NCI-H1105 (cell line): ENCODE data around the gene PDPN.
"Not testable (repeated sequence)": the region's sequence is repeated elsewhere in the genome, so short reads cannot be mapped to it uniquely, and the experiment has no call there.

Experiments used
- DNase-seq: peaks from one replicate; lab custom pipeline; 2025; lab: John Stamatoyannopoulos, UW

The PDPN gene

DNA sequence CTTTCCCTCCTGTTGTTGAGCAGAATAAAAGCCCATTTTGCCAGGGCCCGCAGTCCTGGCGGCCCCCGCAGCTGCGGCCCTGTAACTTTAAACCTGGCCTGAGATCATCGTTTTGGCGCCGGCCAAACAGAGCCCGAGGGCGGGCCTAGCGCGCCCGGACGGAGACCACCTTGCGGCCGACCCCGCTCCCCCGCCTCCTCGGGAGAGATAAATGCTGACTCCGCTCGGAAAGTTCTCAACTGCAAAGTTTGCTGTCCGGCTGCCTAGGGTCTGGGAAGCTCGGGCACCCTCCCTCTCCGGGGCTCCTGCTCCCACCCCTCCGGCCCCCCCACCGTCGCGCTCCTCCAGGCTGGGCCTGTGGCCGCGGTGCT lies at the start of gene PDPN:
TSS of gene PDPN (plus strand) at position 238 of the 371 bp plus-strand sequence. CDS start 202 bp downstream, outside the sequence.
- DNase-seq = peak; percentile 25

DNA sequence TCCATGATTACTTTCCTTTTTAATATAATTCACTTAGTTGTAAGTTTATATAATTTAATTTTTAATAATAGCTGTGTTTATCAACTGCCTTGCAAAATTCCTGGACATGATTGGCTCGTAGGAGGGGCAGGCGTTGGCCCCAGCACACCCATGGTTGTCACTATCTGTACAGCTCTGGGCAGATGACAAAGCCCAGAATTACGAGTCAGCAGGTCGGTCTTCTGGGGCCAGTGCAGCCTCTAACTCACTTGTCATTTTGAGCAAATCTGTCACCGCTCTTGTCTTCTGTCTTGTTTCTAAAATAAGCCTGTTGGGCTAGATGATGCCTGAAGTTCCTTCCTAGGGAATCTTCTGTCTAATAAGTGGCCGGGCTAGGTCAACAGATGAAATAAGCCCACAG lies 48.4 kb upstream of the PDPN start:
- DNase-seq = no peak

DNA sequence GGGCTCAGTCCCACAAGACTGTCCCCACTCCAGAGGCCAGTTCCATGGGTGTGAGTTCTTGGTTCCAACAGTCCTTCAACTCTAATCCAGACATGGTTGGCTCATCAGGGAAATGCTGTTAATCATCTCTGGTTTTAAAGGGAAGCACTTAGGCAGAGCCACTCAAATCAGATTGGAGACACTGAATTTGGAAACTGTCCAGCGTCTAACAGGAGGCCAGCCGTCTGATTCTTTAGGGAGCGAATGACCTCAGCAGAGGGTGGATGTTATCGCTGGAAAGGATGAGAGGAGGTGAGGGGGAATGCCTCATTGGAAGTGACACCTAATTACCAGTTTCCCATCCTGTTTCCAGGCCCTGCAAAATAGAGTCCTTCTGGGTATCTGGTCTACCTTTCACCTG lies 47.1 kb upstream of the PDPN start:
- no peak for DNase-seq

DNA sequence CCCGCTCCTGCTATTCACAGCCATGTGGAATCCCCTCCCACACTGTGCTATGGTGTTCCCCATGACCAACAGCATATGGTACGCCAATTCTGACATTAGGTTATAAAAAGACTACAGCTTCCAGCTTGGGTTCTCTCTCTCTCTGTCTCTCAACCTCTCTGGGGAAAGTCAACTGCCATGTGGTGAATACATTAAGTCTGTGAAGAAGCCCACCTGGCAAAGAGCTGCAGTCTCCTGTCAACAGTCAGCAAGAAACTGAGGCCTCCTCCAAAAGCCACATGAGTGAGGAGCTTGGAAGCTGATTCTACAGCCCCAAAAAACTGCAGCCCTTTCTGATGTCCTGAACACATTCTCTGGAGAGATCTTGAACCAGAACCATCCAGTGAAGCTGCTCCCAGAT lies 44.8 kb upstream of the PDPN start:
- no peak for DNase-seq

- DNase-seq = no peak
Measured at GRCh38 chr1:13539683-13540082, 43.9 kb upstream of the PDPN start.

DNA sequence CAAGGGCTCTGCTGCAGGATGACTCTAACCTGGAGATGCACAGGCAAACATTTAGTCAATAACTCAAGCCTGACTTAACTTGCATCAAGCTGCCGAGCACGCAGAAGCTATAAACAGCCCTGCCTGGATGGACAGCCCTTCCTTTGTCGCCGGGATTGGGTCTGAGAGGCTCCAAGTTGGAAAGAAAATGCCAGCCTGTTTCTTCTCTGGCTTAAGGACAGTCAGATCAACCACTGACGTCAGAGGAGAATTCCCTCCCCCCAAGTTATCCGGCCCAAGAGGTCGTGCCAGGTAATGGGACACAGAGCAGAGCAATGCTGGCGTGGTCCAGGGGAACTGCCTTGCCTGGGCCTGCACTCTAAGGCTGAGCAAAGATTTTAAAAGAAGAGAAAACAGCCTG lies 42.8 kb upstream of the PDPN start:
- no peak for DNase-seq

DNA sequence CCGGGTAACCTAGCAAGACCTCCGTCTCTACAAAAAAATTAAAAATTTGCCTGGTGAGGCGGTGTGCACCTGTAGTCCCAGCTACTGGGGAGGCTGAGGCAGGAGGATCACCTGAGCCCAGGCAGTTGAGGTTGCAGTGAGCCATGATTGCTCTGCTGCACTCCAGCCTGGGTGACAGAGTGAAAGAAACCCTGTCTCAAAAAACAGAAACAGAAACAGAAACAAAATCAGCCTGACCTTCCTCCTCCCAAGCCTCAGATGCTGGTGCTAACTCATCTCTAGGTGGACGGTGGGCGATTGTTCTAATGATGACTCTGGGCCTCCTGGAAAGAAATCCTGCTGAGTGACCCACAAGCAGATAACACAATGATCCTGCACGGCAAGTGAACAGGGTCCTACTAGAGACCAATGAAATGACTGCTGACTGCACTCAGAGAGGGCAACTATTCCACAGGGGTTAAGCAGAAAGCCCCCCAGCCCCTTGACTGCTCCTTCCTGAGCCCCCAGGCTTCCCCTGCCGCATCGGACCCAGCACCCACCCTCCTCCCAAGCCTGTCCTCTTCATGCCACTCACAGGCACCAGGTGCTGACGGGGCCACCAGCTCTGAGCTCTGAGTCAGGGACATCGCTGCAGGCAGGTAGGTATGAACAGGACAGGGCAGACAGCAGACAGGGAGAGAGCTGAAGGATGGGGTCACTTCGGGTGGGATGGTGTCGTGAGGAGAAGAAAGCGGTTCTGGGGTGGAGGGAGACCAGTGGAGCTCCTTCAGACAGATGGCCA lies 42.0 kb upstream of the PDPN start:
- no peak for DNase-seq

DNA sequence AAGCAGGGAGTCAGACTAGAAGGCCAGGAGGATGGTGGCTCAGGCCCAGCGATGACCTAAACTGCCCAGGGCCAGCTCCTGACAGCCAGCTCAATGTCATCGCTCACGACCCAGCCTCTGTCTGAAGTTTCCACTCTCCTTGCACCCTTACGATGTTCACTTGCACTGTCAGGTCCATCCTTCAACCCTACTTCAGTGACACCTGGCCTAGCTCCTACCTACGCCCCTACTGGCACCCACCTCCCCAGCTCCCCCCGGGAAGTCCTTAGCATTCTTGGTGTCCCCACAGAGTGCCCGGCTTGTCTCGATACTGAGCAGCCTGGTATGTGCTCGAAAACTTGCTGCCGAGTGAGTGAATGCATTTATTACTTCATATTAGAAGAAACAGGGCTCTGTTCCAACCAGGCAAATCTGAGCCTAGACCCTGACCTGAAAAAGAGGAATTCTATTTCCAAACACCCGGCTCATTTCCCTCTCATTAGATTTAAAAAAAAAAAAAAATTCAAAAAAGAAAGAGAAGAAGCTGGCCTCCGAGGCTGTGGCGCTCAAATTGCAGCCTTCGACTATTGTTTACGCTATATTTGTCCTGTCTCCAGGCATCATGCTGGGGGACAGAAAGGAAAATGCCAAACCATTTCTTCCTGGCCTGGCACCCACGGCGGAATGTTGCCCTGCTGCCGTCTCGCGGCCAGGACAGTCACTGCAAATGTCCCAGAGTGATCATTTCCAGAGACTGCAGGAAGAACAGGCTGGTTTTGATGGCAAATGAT lies 40.0 kb upstream of the PDPN start:
- DNase-seq = no peak

- DNase-seq = no peak
Measured at GRCh38 chr1:13544221-13544556, 39.4 kb upstream of the PDPN start.

DNA sequence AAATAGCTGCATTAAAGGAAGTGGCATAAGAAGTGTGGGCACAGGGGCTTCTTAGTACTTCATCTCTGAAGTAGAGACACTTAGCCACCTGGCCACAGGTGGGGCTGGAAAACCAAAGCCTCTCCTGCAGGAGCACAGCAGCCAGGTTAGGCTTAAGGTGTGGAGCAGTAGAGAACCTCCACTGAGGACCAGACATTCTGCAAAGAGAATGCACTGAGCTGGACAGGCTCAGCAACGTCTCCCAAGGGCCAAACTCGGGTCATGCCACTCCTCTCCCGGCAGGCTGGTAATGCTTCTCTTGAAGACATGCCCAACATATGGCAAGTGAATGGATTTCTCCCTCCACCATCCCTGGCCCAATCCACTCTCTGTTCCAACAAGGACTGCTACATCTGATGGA lies 36.8 kb upstream of the PDPN start:
- no peak for DNase-seq

- no peak for DNase-seq
Measured at GRCh38 chr1:13548281-13548680, 35.4 kb upstream of the PDPN start.

- DNase-seq = no peak
Measured at GRCh38 chr1:13549021-13549420, 34.6 kb upstream of the PDPN start.

DNA sequence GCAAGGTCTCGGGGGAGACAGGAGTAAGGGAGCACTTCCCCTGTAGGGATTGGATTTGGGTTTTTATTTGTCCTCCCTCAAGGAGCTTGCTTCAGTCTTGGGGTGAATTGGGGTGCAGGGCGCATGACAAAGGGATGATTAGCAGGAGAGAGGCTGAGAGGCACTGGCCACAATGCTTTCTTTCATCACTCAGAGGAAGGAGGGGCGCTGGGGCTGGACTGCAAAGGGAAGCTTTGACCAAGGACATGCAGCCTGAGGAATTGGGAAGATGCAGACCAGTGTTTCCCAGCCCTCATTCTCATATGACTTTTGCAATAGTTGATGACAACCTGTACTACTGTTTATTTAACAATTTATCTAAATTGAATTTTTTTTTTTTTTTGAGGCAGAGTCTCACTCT lies 34.1 kb upstream of the PDPN start:
- no peak for DNase-seq

- no peak for DNase-seq
Measured at GRCh38 chr1:13550663-13551062, 33.0 kb upstream of the PDPN start.

GRCh38 chr1:13554798-13555197 lies 28.8 kb upstream of the PDPN start:
- no peak for DNase-seq

GRCh38 chr1:13556224-13556764 lies 27.3 kb upstream of the PDPN start:
- no peak for DNase-seq

DNA sequence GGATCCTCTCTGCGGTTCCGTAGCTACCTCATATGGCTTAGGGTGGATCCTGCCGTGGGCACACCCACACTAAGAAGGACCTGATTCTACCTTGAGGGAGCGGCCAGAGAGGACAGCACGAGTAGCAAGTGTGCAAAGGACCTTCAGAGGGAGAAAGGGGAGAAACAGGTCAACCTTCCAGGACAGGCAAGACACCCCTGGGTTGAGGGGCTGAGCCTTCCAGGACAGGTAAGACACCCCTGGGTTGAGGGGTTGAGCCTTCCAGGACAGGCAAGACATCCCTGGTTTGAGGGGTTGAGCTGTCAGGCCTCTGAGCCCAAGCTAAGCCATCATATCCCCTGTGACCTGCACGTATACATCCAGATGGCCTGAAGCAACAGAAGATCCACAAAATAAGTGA lies 23.1 kb upstream of the PDPN start:
- no peak for DNase-seq

DNA sequence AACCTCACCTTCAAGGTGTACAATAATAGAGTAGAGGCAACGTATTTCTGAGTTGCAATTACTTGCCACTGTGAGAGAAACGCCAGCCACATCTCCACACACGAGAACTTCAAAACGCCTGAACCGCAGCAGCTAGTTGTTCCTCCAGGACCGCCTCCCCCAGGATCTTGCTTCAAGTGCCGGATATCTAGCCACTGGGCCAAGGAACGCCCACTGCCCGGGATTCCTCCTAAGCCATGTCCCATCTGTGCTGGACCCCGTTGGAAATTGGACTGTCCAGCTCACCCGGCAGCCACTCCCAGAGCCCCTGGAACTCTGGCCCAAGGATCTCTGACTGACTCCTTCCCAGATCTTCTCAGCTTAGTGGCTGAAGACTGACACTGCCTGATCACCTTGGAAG lies 20.7 kb upstream of the PDPN start:
- DNase-seq = not testable (repeated sequence)

DNA sequence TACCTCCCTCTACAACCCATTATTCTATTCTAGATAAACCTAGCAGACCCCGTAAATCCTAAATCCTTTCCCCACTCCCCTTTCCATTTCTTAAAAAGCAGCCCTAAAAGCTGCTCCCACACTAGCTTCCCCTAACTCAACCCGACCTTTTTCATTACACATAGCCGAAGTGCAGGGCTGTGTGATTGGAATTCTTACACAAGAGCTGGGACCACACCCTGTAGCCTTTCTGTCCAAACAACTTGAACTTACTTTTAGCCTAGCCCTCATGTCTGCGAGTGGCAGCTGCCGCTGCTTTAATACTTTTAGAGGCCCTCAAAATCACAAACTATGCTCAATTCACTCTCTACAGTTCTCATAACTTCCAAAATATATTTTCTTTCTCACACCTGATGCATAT lies 19.6 kb upstream of the PDPN start:
- no peak for DNase-seq

DNA sequence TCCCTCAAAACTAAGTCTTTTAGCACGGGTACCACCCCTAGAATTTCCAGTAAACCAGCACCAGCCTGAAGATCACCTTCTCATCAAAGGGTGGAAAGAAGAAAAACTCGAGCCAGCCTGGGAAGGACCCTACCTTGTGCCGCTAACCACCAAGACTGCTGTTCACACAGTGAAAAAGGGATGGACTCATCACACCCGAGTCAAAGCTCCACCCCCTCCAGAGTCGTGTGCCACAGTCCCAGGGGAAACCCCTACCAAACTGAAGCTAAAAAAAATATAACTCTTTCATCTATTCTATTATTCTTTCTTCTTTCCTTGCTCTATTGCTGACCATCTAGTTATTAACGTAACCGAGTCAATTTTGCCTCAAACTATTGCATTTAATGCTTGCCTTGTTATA lies 13.2 kb upstream of the PDPN start:
- not testable (repeated sequence) for DNase-seq

DNA sequence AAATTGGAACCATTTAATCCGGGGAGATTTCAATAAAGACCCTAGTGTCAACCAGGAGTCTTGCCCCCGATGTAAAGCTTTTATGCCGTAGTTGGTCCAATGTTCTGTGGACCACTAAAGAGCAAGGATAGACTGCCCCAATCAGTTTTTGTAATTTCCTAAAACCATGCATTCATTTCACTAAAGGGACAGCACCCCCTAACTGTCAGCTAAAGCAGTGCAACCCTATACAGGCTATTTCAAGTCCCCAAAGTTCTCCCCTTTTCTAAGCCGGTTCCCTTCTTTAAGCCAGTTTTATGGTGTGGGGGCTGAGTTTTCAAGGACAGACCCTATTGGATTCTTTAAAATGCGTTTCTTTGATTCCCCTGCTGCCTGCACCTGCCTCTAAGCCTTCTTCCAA lies 12.7 kb upstream of the PDPN start:
- no peak for DNase-seq

DNA sequence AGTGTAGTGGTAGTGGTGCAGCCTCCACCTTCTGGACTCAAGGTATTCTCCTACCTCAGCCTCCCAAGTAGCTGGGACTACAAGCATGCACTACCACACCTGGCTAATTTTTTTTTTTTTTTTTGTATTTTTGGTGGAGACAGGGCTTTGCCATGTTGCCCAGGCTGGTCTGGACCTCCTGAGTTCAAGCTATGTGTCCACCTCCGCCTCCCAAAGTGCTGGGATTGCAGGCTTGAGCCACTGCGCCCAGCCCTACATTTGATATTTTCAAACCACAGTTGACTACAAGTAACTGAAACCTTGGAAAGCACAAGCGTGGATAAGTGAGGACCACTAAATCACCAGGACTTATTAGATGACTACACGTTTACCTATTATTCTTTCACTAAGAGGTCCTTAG lies 10.0 kb upstream of the PDPN start:
- no peak for DNase-seq

DNA sequence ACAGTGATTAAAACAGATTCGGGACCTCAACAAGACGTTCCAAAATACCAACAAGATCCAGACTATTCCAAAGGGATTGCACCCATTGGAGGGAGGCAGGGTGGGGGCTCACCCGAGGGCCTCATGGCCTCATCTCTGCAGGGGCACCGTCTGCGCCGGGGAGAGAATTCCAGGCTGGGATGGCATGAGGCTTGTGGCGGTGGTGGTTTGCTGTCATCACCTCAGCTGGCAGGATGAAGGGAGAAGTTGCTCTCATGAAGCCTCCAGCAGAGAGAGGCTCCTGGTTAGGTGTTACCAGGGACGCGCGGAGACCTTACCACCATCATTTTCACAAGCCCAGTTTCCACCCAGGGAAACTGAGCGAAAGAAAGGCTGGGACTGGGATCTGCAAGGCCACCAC lies 6.7 kb upstream of the PDPN start:
- no peak for DNase-seq

DNA sequence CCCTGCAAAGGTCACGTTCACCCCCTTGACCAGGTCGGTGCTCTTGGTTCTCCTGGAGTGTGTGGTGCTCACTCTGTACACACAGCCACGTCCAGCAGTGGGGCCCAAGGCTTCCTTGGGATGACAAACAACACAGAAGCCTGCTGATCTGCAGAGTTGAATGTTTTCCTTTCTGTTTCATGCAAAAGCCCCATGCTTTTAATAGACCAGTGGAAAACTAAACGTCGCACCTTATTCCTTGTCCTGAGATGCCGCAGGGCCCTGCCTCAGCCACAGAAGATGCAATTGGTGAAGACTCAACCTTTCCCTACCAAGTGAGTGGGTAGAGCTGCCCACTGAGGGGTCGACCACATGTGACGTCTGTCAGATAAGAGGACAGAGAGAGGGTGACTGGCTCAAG lies 5.8 kb upstream of the PDPN start:
- no peak for DNase-seq
